MCF 10A (cell line): Measurements from ENCODE around the gene CCL15. TPM values are rescaled to one million over a fixed set of nuclear protein-coding genes. Genes with fewer than 3 reads are reported as not detected.
"Not testable (repeated sequence)": the region's sequence is repeated elsewhere in the genome, so short reads cannot be mapped to it uniquely, and the experiment has no call there.

Experiments used
- BruUV-seq: library from RNA; stranded (reverse); fragments of 400-500 nt; replicated peaks from 2 replicates; lab custom pipeline; 2021; lab: Mats Ljungman, UMichigan
- CTCF ChIA-PET: fragments of 300-600 bp; sonication (Branson Sonifier 250); formaldehyde crosslinking; extraction: SDS; loops from one replicate; lab custom pipeline; 2021; ENCODE audit warnings: antibody characterized with exemption, inconsistent platforms; lab: Yijun Ruan, JAX
- POLR2A ChIA-PET: fragments of 300-600, 350-650 bp; sonication (Branson Sonifier 250); formaldehyde crosslinking; extraction: SDS; loops from one replicate; lab custom pipeline; 2020; ENCODE audit warnings: antibody characterized with exemption, inconsistent platforms; lab: Yijun Ruan, JAX
- DNase-seq: peaks from one replicate; pipeline ENCODE4 v3.0.0-alpha.2; 2018; ENCODE audit not compliant: unreplicated experiment
- H3K27ac Mint-ChIP-seq: one replicate; pipeline ENCODE4 v1.8.0; 2022; ENCODE audit warnings: mild to moderate bottlenecking, low read depth, mixed read lengths; ENCODE audit not compliant: unreplicated experiment
- H3K27me3 Mint-ChIP-seq: one replicate; pipeline ENCODE4 v1.8.0; 2022; ENCODE audit warnings: mixed read lengths; ENCODE audit not compliant: insufficient read depth, unreplicated experiment
- H3K36me3 Mint-ChIP-seq: one replicate; pipeline ENCODE4 v1.8.0; 2022; ENCODE audit warnings: mild to moderate bottlenecking, moderate library complexity, mixed read lengths; ENCODE audit not compliant: insufficient read depth, unreplicated experiment
- H3K4me1 Mint-ChIP-seq: one replicate; pipeline ENCODE4 v1.8.0; 2022; ENCODE audit warnings: mixed read lengths; ENCODE audit not compliant: insufficient read depth, unreplicated experiment
- H3K4me3 Mint-ChIP-seq: one replicate; pipeline ENCODE4 v1.8.0; 2022; ENCODE audit warnings: mild to moderate bottlenecking, moderate library complexity, mixed read lengths; ENCODE audit not compliant: unreplicated experiment
- H3K9me3 Mint-ChIP-seq: one replicate; pipeline ENCODE4 v1.8.0; 2022; ENCODE audit warnings: mixed read lengths; ENCODE audit not compliant: unreplicated experiment
- intact Hi-C: fragments of 100-400 bp; cut with micrococcal nuclease; formaldehyde crosslinking; loops from 2 replicates; pipeline ENCODE4 v1.14.1; 2022
- total RNA-seq: library from RNA; stranded (reverse); gene quantifications from 2 replicates; pipeline ENCODE4 v1.2.3, GENCODE V29; 2022
- TF ChIP-seq, protein P1 (sequence below): fragments of 200-600 bp; IDR thresholded peaks from one replicate; pipeline ENCODE4 v1.8.0; 2022; ENCODE audit warnings: antibody characterized with exemption, mild to moderate bottlenecking; ENCODE audit not compliant: unreplicated experiment

CCL15 gene
- total RNA-seq, 1 experiment from 2014 or later = not detected

DNA sequence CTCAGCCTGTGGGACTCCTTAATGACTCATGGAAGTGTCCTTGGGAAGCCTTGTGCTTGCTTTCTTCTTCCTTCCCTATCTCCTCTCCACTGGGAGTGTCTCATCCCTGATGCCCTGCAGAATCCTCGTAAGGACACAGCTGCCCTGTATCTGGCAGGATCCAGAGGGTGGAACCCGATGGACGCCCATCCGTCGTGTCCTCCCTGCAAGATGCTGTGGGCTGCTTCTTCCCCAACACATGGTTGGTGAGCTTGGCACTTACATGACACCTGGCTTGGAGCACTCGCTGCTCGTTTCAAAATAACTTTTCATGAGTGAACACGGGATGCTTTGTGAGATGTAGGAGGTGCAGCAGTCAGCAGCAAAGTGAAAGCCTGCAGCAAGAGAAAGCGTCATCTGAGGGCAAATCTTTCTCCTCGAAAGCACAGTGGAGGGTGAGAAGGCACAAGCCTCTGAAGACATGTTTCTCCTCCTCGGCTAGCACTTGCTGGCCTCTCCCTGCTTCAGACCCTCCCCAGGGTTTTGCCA lies 3.3 kb downstream of the CCL15 start:
- intact Hi-C loops = no loop called here

DNA sequence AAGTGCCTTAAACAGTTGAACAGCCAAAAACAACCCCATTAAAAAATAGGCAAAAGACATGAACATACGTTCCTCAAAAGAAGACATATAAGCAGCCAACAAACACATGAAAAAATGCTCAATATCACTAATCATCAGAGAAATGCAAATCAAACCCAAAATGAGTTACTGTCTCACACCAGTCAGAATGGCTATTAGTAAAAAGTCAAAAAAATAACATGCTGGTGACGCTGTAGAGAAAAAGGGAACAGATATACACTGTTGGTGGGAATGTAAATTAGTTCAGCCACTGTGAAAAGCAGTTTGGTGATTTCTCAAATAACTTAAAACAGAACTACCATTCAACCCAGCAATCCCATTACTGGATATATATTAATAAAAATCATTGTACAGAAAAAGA lies 6.0 kb downstream of the CCL15 start:
- H3K27ac Mint-ChIP-seq, BruUV-seq, H3K4me3 Mint-ChIP-seq, H3K36me3 Mint-ChIP-seq, H3K9me3 Mint-ChIP-seq, DNase-seq, POLR2A ChIA-PET, H3K4me1 Mint-ChIP-seq, intact Hi-C loops: not testable (repeated sequence)
- H3K27me3 Mint-ChIP-seq = peaks cover 70% of the 10 kb centered on the region
- CTCF ChIA-PET = interaction anchor here (0.9 to 1.0 kb wide), 2 partner anchors 19 to 153 kb away, joined by 3 to 5 read pairs; no protein-coding TSS in a partner anchor

More for the DNA sequence above, 3.3 kb downstream of the CCL15 start:
- ChIA-PET POLR2A (no interaction called here), CTCF (interaction anchor here (0.8 kb wide), 1 partner anchor 77 kb away, joined by 3 read pairs; no protein-coding TSS in a partner anchor)
- no TSS peak for BruUV-seq
- Mint-ChIP-seq H3K27ac (no peak overlapping the region), H3K4me1 (no peaks in the 10 kb centered on the region), H3K4me3 (no peak overlapping the region), H3K27me3 (peaks cover 59% of the 10 kb centered on the region), H3K36me3 (no peaks in the 10 kb centered on the region), H3K9me3 (no peaks in the 10 kb centered on the region)
- no peak for DNase-seq
- TF ChIP-seq, protein P1, sequence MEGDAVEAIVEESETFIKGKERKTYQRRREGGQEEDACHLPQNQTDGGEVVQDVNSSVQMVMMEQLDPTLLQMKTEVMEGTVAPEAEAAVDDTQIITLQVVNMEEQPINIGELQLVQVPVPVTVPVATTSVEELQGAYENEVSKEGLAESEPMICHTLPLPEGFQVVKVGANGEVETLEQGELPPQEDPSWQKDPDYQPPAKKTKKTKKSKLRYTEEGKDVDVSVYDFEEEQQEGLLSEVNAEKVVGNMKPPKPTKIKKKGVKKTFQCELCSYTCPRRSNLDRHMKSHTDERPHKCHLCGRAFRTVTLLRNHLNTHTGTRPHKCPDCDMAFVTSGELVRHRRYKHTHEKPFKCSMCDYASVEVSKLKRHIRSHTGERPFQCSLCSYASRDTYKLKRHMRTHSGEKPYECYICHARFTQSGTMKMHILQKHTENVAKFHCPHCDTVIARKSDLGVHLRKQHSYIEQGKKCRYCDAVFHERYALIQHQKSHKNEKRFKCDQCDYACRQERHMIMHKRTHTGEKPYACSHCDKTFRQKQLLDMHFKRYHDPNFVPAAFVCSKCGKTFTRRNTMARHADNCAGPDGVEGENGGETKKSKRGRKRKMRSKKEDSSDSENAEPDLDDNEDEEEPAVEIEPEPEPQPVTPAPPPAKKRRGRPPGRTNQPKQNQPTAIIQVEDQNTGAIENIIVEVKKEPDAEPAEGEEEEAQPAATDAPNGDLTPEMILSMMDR = no peak

DNA sequence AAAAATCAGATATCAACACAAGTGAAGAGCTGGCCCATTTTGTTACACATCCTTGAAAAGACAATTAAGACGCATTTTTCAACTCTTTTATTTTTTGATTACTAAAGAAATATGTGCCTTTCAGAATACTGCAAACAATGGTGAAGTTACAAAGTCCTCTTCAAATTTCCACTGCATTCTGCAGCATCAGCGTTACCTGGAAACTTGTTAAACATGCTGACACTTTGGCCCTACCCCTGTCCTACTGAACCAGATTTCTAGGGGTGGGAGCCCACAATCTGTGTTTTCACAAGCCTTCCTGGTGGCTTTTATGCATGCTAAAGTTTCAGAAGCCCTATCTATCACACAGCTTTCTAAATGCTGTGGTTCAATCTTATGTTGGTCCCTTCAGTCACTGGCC lies 10.3 kb downstream of the CCL15 start:
- Mint-ChIP-seq H3K4me1 (no peaks in the 10 kb centered on the region), H3K36me3 (no peaks in the 10 kb centered on the region), H3K4me3 (no peak overlapping the region), H3K27ac (no peak overlapping the region), H3K27me3 (peaks cover 53% of the 10 kb centered on the region), H3K9me3 (no peaks in the 10 kb centered on the region)
- TF ChIP-seq, protein P1 = no peak
- intact Hi-C loops = no loop called here
- ChIA-PET POLR2A (interaction anchor here (0.7 kb wide), 2 partner anchors 14 to 18 kb away, joined by 3 read pairs; no protein-coding TSS in a partner anchor), CTCF (interaction anchor here (0.6 to 1.0 kb wide), 3 partner anchors 15 to 128 kb away, joined by 3 to 5 read pairs (median 3); no protein-coding TSS in a partner anchor)
- no TSS peak for BruUV-seq
- no peak for DNase-seq

DNA sequence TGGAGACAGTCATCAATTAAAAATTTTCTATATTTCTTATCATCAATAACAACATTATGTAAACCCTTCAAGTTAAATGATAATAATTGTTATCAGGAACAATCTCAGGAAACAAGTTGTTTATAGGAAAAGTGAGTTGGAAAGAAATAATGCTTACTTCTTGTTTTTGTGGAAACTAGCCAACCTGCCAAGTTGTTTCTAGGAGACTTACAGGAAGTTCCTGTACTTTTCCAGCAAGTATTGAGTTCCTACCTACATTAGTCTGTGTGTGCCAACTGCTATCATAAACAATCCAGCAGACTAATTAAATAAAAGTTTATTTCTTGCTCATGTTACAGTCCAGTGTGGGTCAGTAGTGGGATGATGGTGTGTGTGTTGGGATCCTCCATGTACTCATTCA lies 13.2 kb downstream of the CCL15 start:
- intact Hi-C loops = no loop called here
- Mint-ChIP-seq H3K27me3 (peaks cover 24% of the 10 kb centered on the region), H3K4me1 (no peaks in the 10 kb centered on the region), H3K27ac (no peak overlapping the region), H3K36me3 (no peaks in the 10 kb centered on the region), H3K9me3 (no peaks in the 10 kb centered on the region), H3K4me3 (no peak overlapping the region)
- POLR2A ChIA-PET = no interaction called here
- DNase-seq = no peak
- TF ChIP-seq, protein P1 = no peak
- BruUV-seq = no TSS peak
- CTCF ChIA-PET = interaction anchor here (0.5 to 0.6 kb wide), 2 partner anchors 30 to 39 kb away, joined by 3 to 4 read pairs; no protein-coding TSS in a partner anchor
